ENCODE data around the gene PFKFB1.

DNA sequence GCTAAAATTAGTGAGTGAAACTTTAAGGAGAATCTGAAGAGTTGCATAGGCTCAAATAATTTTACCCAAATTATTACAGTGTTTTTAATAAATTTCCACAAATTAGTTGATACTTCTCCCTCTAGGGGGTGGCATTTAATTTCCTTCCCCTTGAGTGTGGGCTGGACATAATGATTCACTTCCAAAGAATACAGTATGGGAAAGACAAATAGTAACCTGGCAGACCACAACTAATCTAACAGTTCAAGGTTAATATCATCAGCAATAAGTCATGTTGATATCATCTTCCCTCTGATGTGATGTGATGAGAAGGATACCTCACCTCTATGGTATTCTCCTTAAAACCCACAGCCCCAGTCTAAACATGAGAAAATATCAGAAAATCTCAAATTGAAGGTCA, 15.5 kb downstream of the PFKFB1 start:
- TF ChIP-seq, protein P1, sequence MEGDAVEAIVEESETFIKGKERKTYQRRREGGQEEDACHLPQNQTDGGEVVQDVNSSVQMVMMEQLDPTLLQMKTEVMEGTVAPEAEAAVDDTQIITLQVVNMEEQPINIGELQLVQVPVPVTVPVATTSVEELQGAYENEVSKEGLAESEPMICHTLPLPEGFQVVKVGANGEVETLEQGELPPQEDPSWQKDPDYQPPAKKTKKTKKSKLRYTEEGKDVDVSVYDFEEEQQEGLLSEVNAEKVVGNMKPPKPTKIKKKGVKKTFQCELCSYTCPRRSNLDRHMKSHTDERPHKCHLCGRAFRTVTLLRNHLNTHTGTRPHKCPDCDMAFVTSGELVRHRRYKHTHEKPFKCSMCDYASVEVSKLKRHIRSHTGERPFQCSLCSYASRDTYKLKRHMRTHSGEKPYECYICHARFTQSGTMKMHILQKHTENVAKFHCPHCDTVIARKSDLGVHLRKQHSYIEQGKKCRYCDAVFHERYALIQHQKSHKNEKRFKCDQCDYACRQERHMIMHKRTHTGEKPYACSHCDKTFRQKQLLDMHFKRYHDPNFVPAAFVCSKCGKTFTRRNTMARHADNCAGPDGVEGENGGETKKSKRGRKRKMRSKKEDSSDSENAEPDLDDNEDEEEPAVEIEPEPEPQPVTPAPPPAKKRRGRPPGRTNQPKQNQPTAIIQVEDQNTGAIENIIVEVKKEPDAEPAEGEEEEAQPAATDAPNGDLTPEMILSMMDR (IDR thresholded peaks at IDR 0.05), result no peak
- TF ChIP-seq ATF1 (CRISPR knock-in tag; IDR thresholded peaks at IDR 0.05), result no peak
- TF ChIP-seq ZNF423 (CRISPR knock-in tag; IDR thresholded peaks at IDR 0.05), result no peak
- TF ChIP-seq ZNF232 (CRISPR knock-in tag; IDR thresholded peaks at IDR 0.05), result no peak
- no peak for TF ChIP-seq ZNF671 (CRISPR knock-in tag; IDR thresholded peaks at IDR 0.05)
